Subcutaneous adipose tissue (tissue), 4 donors: ENCODE data around the gene SYT8. TPM values are rescaled to one million over a fixed set of nuclear protein-coding genes. Genes with fewer than 3 reads are reported as not detected.

Experiments
- CTCF ChIP-seq: fragments of 450-650 bp; IDR thresholded peaks from one replicate; pipeline ENCODE4 v1.5.1; 2016; ENCODE audit warnings: low read depth, mild to moderate bottlenecking, control low read depth, antibody characterized with exemption, moderate library complexity
- total RNA-seq, 4 donors: library from RNA; depleted of rRNA; stranded (reverse); fragments of >200 nt; gene quantifications; one replicate each; pipeline ENCODE4 v1.1.0, GENCODE V29; 2016

SYT8 gene
- total RNA-seq, 4 donors from 2014 or later: not detected

GRCh38 chr11:1851468-1852180 lies 16.8 kb downstream of the SYT8 start:
- TF ChIP-seq CTCF: no peak

DNA sequence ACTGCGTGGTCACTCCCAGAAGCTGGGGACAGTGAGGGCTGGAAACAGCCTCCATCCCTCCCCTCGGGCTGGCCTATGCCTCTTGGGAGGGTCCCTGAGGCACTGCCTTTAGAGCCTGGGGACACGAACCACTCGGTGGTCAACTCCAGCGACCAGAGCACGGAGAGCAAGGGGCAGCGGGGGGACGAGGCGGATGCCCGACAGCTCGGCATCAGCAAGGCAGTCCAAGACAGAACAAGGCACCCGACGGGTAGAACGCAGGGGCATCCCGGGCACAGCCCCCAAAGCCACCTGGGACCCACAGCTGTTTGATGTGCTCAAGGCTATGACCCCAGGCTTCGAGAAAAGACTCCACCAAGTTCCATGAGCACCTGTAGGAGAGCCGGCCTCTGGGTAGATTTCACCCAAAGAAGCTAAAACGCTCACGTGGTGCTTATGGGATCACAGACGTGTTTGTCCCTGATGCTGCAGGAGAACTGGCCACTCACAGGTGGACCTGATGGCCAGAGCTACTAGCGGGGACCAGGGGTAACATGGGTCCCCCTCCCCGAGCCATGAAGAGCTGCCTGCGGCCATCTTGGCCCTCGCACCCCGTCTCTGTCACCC lies 17.6 kb downstream of the SYT8 start:
- no peak for TF ChIP-seq CTCF

DNA sequence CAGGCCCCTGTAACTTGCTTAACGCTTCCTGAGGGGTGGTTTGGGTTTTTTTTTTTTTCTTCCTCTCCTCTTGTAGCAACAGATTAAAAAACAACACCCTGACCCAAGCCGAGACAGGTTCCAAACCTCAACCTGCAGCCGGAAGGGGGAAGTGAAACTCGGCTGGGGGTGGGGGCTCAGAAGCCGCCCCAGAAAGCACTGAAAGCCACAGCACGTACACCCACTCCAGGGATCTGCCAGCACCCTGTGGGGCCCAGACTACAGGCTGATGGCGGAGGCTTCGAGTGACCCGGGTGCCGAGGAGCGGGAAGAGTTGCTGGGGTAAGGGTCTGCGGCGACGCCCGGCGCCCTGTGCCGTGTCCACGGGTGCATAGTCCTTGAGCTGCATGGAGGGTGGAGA lies 18.1 kb downstream of the SYT8 start, which contains the start of gene LSP1:
LSP1 (plus strand) TSS at position 208 of the 400 bp plus-strand sequence; CDS start at position 269, 61 bp downstream.
- TF ChIP-seq CTCF: no peak

- no peak for TF ChIP-seq CTCF
Measured at GRCh38 chr11:1853376-1854131, 18.8 kb downstream of the SYT8 start.

DNA sequence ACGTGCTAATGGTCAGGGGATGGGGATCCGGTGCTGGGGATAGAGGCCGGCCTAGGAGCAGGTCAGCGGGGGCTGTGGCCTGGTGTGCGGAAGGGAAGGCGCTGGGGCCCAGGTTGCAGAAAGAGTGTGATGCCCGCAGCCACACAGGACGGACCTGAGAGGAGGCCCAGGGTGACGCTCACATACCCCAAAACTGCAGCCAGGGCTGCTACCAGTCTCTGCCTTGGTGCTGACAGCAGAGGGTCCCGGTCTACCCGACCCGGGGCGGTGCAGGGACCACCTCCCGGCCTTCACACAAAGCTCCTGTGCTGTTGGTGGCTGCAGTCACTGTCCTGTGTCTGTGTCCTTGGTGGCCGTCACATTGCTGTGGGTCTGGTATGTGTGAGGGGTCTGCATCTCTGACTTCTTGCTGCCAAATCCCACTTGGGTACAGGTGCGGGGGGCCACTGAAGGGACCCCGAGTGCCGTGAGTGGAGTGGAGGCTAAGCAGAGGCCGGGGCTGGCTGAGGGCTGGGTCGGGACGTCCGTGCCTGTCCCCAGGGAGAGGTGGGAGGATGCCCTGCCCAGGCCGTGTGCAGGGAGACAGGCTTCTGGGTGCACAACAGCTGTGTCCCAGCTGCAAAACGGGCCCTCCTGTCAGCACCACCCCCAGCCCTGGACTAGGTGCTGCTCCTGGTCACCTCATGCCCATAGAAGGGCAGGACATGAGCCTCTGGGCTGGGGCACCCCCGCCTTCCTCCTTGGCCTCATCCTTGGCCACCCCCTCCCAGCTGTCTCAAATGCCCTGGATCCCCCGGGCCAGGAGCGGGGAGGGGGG lies 19.6 kb downstream of the SYT8 start:
- no peak for TF ChIP-seq CTCF

DNA sequence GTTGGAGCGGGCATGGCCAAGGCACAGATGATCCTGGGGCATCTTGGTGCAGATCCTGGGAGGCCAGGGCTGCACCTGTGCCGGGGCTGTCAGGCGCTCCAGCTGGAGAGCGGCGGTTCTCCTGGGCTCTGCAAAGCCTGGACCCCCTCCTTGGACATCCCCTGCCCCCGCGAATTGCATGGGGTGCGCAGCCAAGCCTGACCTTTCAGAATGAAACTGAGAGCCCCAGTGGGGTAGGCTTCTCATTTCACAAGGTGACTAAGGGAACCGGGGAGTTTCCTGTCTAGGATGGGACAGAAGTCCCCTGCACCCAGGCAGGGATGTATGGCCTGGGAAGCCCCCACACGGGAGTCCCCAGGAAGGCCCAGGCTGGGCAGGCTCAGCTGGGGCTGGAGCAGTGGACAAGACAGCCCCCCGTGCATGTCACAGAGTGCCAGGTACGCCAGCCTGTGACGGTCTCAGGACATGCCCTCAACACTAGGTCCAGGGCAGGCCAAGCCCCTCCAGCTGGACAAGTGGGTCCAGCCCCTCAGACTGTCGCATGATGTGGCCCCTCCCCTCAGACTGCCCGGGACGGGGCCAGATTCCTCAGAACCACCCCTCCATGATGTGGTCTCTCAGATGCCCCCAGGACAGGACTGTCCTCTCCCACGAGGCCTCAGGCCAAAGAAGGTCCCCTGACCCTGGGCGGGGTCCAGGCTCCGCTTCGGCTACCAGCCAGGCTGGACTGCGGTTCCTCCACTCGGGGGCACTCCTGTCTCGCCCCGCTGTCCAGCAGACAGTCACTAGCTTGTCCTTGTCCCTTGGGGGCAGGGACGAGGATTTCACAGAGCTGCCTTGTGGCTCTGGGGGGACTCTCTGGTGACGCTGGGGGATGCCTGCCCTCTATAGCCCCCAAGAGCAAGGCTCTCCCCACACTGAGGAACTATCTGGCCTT lies 20.4 kb downstream of the SYT8 start:
- TF ChIP-seq CTCF: no peak
